Progenitor cell of endocrine pancreas (in vitro differentiated cells): ENCODE data around the gene ZNF445. TPM values are rescaled to one million over a fixed set of nuclear protein-coding genes. Genes with fewer than 3 reads are reported as not detected.
"Not testable (repeated sequence)": the region's sequence is repeated elsewhere in the genome, so short reads cannot be mapped to it uniquely, and the experiment has no call there.

Experiments used
- DNase-seq: peaks from one replicate; pipeline ENCODE4 v3.0.0; 2021; ENCODE audit warnings: low spot score; ENCODE audit not compliant: unreplicated experiment
- H3K27ac Mint-ChIP-seq: 2 replicates; pipeline ENCODE4 v1.8.0; 2021; ENCODE audit warnings: mild to moderate bottlenecking, moderate library complexity, mixed read lengths
- H3K27me3 Mint-ChIP-seq: 2 replicates; pipeline ENCODE4 v1.8.0; 2021; ENCODE audit warnings: mixed read lengths
- H3K36me3 Mint-ChIP-seq: 2 replicates; pipeline ENCODE4 v1.8.0; 2022; ENCODE audit warnings: mixed read lengths; ENCODE audit not compliant: insufficient read depth
- H3K4me1 Mint-ChIP-seq: 2 replicates; pipeline ENCODE4 v1.8.0; 2021; ENCODE audit warnings: low read depth, mixed read lengths
- H3K4me3 Mint-ChIP-seq: 2 replicates; pipeline ENCODE4 v1.8.0; 2021; ENCODE audit warnings: low read depth, mild to moderate bottlenecking, moderate library complexity, mixed read lengths
- H3K9me3 Mint-ChIP-seq: 2 replicates; pipeline ENCODE4 v1.8.0; 2021; ENCODE audit warnings: low read depth, mixed read lengths
- CTCF ChIP-seq: fragments of 200-600 bp; sonication (generic); IDR thresholded peaks from one replicate; pipeline ENCODE4 v1.5.0; 2021; ENCODE audit warnings: antibody characterized with exemption, mild to moderate bottlenecking; ENCODE audit not compliant: unreplicated experiment
- total RNA-seq: library from RNA; stranded (reverse); gene quantifications from 2 replicates; pipeline ENCODE4 v1.2.1, GENCODE V29; 2021

Gene ZNF445
- total RNA-seq, 1 donor from 2014 or later: 64.0 TPM

- Mint-ChIP-seq H3K4me1 (peaks cover 20% of the 10 kb centered on the region), H3K27me3 (no peaks in the 10 kb centered on the region), H3K27ac (no peak overlapping the region), H3K36me3 (peaks cover 27% of the 10 kb centered on the region), H3K4me3 (no peak overlapping the region), H3K9me3 (no peaks in the 10 kb centered on the region)
- no peak for DNase-seq
- no peak for TF ChIP-seq CTCF
These were observed 78.6 kb downstream of the ZNF445 start for GRCh38 chr3:44398853-44399252.

- Mint-ChIP-seq H3K36me3 (peaks cover 21% of the 10 kb centered on the region), H3K4me1 (peaks cover 20% of the 10 kb centered on the region)
- H3K27me3 Mint-ChIP-seq, H3K4me3 Mint-ChIP-seq, H3K27ac Mint-ChIP-seq, DNase-seq, H3K9me3 Mint-ChIP-seq: not testable (repeated sequence)
These were observed 79.2 kb downstream of the ZNF445 start for GRCh38 chr3:44398271-44398670.

- peaks cover 19% of the 10 kb centered on the region for H3K36me3 Mint-ChIP-seq
- H3K27me3 Mint-ChIP-seq: no peaks in the 10 kb centered on the region
- no peak overlapping the region for H3K27ac Mint-ChIP-seq
- no peaks in the 10 kb centered on the region for H3K9me3 Mint-ChIP-seq
- H3K4me3 Mint-ChIP-seq: no peak overlapping the region
- DNase-seq: no peak
- TF ChIP-seq CTCF: no peak
- peaks cover 20% of the 10 kb centered on the region for H3K4me1 Mint-ChIP-seq
These were observed 81.0 kb downstream of the ZNF445 start for GRCh38 chr3:44396200-44397171.

GRCh38 chr3:44395714-44396113, 81.8 kb downstream of the ZNF445 start:
- no peak overlapping the region for H3K4me3 Mint-ChIP-seq
- TF ChIP-seq CTCF: no peak

GRCh38 chr3:44392489-44392888, 85.0 kb downstream of the ZNF445 start:
- no peak for TF ChIP-seq CTCF
- Mint-ChIP-seq H3K27me3 (no peaks in the 10 kb centered on the region), H3K4me3 (no peak overlapping the region), H3K9me3 (no peaks in the 10 kb centered on the region), H3K27ac (no peak overlapping the region), H3K4me1 (no peaks in the 10 kb centered on the region), H3K36me3 (peaks cover 19% of the 10 kb centered on the region)
- no peak for DNase-seq

More at GRCh38 chr3:44395714-44396113, 81.8 kb downstream of the ZNF445 start:
- H3K9me3 Mint-ChIP-seq: no peaks in the 10 kb centered on the region
- peaks cover 16% of the 10 kb centered on the region for H3K36me3 Mint-ChIP-seq
- H3K4me1 Mint-ChIP-seq: peaks cover 13% of the 10 kb centered on the region
- H3K27me3 Mint-ChIP-seq: no peaks in the 10 kb centered on the region
- no peak overlapping the region for H3K27ac Mint-ChIP-seq
- DNase-seq: no peak
